Measurements from ENCODE around the gene PTPN23.

Gene PTPN23

DNA sequence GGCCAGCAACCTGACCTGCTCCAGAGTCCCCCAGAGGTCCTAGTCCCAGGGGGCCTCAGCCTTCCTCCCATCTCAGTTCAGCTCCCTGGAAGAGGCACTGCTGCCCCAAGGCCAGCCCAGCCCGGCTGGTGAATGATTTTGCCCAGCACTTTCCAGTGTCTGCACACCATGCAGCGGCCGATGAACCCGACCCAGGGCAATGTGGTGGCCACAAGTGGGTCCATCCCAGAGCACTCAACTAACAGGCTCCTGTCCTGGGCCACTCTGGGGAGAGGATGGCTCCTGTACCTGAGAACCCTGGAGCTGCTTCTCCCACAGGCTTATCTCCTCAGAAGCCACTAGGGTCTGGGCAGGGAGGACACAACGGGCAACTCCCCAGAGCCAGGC, 39.2 kb downstream of the PTPN23 start:
- H3K27ac Mint-ChIP-seq, result no peak overlapping the region
- peaks cover 34% of the 10 kb centered on the region for H3K36me3 Mint-ChIP-seq (ENCODE audit: low read depth)
- H3K4me1 Mint-ChIP-seq, result peaks cover 5% of the 10 kb centered on the region
- TF ChIP-seq, protein P1, sequence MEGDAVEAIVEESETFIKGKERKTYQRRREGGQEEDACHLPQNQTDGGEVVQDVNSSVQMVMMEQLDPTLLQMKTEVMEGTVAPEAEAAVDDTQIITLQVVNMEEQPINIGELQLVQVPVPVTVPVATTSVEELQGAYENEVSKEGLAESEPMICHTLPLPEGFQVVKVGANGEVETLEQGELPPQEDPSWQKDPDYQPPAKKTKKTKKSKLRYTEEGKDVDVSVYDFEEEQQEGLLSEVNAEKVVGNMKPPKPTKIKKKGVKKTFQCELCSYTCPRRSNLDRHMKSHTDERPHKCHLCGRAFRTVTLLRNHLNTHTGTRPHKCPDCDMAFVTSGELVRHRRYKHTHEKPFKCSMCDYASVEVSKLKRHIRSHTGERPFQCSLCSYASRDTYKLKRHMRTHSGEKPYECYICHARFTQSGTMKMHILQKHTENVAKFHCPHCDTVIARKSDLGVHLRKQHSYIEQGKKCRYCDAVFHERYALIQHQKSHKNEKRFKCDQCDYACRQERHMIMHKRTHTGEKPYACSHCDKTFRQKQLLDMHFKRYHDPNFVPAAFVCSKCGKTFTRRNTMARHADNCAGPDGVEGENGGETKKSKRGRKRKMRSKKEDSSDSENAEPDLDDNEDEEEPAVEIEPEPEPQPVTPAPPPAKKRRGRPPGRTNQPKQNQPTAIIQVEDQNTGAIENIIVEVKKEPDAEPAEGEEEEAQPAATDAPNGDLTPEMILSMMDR (IDR thresholded peaks at IDR 0.05; ENCODE audit: unreplicated experiment in 3 of 3), result no peak
- H3K4me3 Mint-ChIP-seq, result no peak overlapping the region
- no peaks in the 10 kb centered on the region for H3K27me3 Mint-ChIP-seq (ENCODE audit: low read depth)
- no peaks in the 10 kb centered on the region for H3K9me3 Mint-ChIP-seq

DNA sequence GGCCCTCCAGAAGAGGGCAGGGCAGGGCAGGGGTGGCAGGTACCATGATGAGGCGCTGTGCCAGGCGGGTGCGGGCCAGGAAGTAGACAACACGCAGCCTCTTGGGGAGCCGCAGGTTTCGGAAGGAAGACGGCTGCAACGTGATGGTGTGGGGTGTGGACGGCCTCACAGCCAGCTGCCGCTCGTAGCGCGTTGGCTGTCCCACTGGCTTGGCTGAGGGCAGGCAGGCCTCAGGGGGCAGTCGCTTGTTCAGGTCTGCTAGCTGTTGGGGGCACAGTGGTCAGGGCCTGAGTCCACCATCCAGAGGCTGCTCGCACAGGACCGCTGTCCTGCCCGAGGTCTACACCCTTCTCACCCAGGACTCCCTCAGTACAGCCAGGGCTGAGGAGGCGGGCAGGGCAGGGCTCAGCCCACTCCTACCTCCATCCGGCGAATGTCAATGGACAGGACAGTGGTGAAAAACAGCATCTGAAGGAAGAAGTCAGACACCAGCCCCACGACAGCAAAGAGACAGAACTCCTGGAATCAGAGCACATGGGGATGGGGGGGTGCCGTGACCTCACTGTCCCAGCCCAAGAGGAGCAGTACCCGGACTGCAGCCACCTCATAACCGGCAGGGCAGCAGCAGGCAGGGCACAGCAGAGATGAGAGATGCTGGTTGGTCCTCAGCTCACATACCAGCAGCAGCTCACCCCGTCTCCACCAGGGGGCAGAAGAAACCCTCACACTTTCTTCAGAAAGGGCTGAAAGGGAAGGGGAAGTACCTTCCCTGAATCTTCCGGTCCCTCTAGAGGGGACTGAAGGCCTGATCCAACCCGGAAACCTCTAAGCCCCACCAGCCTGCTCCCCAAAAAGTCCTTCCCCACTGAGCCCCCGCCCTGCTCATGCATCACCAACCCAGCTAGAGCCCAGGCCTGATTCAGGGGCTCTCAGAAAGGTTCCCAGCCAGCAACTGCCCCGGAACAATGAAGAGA, 40.0 kb downstream of the PTPN23 start:
- Mint-ChIP-seq H3K4me1 (peaks cover 5% of the 10 kb centered on the region), H3K4me3 (no peak overlapping the region), H3K27me3 (ENCODE audit: low read depth) (no peaks in the 10 kb centered on the region), H3K36me3 (ENCODE audit: low read depth) (peaks cover 29% of the 10 kb centered on the region), H3K9me3 (no peaks in the 10 kb centered on the region), H3K27ac (peak overlapping the region; percentile 89 to 96 (median 95))
- TF ChIP-seq, protein P1 (IDR thresholded peaks at IDR 0.05; ENCODE audit: unreplicated experiment in 3 of 3), result peak; percentile 86 to 89 (median 86)

DNA sequence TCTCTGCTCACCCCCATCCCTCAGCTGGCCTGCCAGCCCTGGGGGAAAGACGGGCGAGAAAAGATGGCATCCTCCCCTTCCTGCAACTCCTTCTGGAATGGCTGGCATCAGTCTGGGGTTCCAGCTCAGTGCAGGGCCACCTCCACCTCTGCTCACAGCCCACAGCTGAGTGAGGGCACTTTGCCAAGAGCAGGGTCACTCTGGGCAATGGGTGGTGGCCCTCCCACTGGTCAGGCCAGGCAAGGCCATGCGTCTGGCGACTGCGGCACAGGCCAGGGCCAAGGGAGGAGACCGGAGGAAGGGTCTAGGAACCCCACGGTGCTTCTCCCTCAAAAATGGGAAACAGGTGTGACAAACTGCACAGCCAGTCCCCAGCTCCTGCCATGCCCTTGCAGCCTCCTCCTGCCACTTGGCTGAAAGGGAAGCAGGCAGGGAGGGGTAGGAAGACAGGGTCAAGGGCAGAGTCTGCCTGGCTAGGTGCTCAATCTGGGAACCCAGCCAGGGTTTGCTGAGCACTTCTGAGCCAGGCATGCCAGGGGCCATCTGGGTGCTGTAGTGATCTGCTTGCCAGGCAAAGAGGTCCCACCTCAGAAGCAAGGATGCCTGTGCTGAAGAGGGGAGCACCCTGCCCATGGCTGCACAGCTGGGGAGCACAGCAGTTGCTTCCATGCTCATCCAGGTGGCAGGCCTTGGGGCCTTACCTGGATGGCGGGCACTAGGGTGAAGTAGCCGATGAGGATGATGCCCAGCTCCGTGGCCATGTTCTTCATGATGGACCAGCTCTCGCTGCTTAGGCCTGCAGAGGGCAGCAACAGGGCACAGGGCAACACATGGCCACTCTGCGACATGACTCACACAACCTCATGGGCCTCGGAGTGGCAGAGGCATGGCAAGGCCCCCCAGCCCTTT, 41.2 kb downstream of the PTPN23 start:
- Mint-ChIP-seq H3K27me3 (ENCODE audit: low read depth) (no peaks in the 10 kb centered on the region), H3K4me3 (no peak overlapping the region), H3K4me1 (peaks cover 5% of the 10 kb centered on the region), H3K36me3 (ENCODE audit: low read depth) (peaks cover 20% of the 10 kb centered on the region), H3K9me3 (no peaks in the 10 kb centered on the region), H3K27ac (peak overlapping the region in 2 of 3 experiments; percentile 89 to 96)
- TF ChIP-seq, protein P1 (IDR thresholded peaks at IDR 0.05; ENCODE audit: unreplicated experiment in 3 of 3), result no peak

DNA sequence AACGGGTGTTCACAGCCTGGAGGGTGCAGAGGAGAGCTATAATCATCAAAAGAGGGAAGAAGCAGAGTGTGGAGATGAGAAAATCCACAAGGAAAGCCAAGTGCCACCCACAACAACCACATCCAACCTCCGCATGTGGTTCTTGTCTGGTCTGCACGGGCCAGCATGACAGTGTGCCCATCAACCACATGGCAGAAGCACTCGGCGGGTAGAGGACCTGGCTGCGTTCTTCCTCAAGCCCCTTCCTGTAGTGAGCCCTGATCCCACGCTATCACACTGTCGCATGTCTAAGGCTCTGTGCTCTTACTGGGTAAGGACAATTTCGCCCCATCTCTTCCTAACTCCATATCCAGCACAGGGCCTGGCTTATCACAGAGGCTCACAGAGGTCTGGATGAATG, 41.9 kb downstream of the PTPN23 start:
- Mint-ChIP-seq H3K4me1 (peaks cover 5% of the 10 kb centered on the region), H3K36me3 (ENCODE audit: low read depth) (peaks cover 19% of the 10 kb centered on the region), H3K27me3 (ENCODE audit: low read depth) (no peaks in the 10 kb centered on the region), H3K4me3 (no peak overlapping the region), H3K9me3 (no peaks in the 10 kb centered on the region), H3K27ac (peak overlapping the region in 1 of 3 experiments; percentile 38)
- TF ChIP-seq, protein P1 (IDR thresholded peaks at IDR 0.05; ENCODE audit: unreplicated experiment in 3 of 3), result no peak

DNA sequence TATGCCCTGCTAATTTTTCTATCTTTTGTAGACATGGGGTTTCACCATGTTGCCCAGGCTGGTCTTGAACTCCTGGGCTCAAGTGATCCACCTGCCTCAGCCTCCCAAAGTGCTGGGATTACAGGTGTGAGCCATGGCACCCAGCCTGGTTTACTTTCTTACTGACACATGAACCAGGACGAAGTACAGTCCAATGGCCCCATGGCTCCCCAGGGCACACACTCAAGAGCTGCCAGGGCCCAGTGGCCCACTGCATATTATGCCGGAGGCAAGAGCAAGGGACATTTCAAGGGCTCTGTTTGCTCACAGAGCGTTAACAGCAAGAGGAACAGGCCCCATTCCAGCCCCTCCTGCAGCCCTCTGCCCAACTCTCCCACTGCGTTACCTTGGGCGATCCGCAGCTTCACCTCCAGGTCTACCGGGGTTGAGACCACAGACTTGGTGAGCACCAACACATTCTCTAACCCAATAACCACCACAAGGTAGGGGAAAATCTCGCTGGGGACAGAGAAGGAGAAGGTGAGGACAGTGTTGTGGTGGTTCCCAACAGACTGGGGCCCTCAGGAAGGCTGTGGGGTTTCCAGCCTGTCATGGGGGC, 42.8 kb downstream of the PTPN23 start:
- Mint-ChIP-seq H3K36me3 (ENCODE audit: low read depth) (peaks cover 24% of the 10 kb centered on the region), H3K4me1 (peaks cover 5% of the 10 kb centered on the region)
- TF ChIP-seq, protein P1 (IDR thresholded peaks at IDR 0.05; ENCODE audit: unreplicated experiment in 3 of 3), result no peak

More for the DNA sequence above, 42.8 kb downstream of the PTPN23 start:
- Mint-ChIP-seq H3K27ac (no peak overlapping the region), H3K4me3 (no peak overlapping the region), H3K9me3 (no peaks in the 10 kb centered on the region), H3K27me3 (ENCODE audit: low read depth) (no peaks in the 10 kb centered on the region)
